ENCODE data around the gene ZNF679. TPM values are rescaled to one million over a fixed set of nuclear protein-coding genes. Genes with fewer than 3 reads are reported as not detected.

Gene ZNF679
- polyA plus RNA-seq, 3 donors, result not detected

DNA sequence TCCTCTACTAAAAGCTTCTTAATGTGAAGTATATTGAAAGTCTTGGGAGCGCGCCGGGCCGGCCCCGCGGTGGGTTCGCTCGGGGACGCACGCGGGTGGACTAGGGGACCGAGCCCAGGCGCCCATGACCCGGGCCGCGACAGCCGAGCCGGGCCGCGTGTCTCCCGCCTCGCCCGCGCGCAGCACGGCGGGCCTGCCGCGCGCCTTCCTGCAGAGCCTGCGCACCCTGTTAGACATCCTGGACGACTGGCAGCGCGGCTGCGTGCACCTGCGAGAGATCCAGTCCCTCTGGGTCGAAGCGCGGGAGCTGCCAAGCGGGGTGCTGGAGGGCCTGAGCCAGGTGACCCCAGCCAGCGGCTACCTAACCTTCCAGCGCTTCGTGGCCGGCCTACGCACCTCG lies 46.7 kb upstream of the ZNF679 start:
- no peaks in the 10 kb centered on the region for H3K27me3 ChIP-seq (ENCODE audit: control insufficient read depth in 2 of 2, insufficient read depth in 2 of 2, low read length in 2 of 2)
- intact Hi-C loops (cut with micrococcal nuclease), result loop anchor here in 1 of 2 donors (5.0 kb wide), 1 partner anchor 436 kb away; no protein-coding TSS in a partner anchor
- TF ChIP-seq, protein P1, sequence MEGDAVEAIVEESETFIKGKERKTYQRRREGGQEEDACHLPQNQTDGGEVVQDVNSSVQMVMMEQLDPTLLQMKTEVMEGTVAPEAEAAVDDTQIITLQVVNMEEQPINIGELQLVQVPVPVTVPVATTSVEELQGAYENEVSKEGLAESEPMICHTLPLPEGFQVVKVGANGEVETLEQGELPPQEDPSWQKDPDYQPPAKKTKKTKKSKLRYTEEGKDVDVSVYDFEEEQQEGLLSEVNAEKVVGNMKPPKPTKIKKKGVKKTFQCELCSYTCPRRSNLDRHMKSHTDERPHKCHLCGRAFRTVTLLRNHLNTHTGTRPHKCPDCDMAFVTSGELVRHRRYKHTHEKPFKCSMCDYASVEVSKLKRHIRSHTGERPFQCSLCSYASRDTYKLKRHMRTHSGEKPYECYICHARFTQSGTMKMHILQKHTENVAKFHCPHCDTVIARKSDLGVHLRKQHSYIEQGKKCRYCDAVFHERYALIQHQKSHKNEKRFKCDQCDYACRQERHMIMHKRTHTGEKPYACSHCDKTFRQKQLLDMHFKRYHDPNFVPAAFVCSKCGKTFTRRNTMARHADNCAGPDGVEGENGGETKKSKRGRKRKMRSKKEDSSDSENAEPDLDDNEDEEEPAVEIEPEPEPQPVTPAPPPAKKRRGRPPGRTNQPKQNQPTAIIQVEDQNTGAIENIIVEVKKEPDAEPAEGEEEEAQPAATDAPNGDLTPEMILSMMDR (IDR thresholded peaks at IDR 0.05), result no peak
- H3K4me1 ChIP-seq (ENCODE audit: control insufficient read depth in 1 of 2, insufficient read depth in 2 of 2, low read length in 2 of 2), result no peaks in the 10 kb centered on the region
- WGBS (ENCODE audit: insufficient coverage), result 35% methylated on average over 43 of the region's 46 CpGs
- Mint-ChIP-seq H3K27me3 (ENCODE audit: low read depth in 3 of 3) (peaks cover 0 to 9% (median 0%) of the 10 kb centered on the region in 3 donors), H3K4me3 (no peak overlapping the region), H3K4me1 (no peaks in the 10 kb centered on the region), H3K36me3 (no peaks in the 10 kb centered on the region), H3K27ac (no peak overlapping the region), H3K9me3 (peaks cover 11 to 37% (median 20%) of the 10 kb centered on the region in 7 donors)
- peaks cover 23 to 37% of the 10 kb centered on the region in 2 donors for H3K9me3 ChIP-seq (replicated peaks in 1 of 2; ENCODE audit: control insufficient read depth in 1 of 2, insufficient read depth in 1 of 2, low read length in 2 of 2)
- H3K79me2 ChIP-seq (ENCODE audit: insufficient read depth, low read length), result no peaks in the 10 kb centered on the region
- no peaks in the 10 kb centered on the region for H3K36me3 ChIP-seq (replicated peaks in 1 of 2; ENCODE audit: control insufficient read depth in 1 of 2, insufficient read depth in 2 of 2, low read length in 2 of 2)
- H2AFZ ChIP-seq (ENCODE audit: insufficient read depth, low read depth, low read length, poor library complexity, severe bottlenecking), result no peak overlapping the region
- H3K4me3 ChIP-seq (replicated peaks in 1 of 3; ENCODE audit: low read depth in 2 of 3, low read length in 3 of 3), result no peak overlapping the region
- no peaks in the 10 kb centered on the region for H4K20me1 ChIP-seq (ENCODE audit: insufficient read depth, low read length)
- no peak overlapping the region for H3K9ac ChIP-seq (ENCODE audit: insufficient read depth, low read length, poor library complexity, severe bottlenecking)
- H3K27ac ChIP-seq (ENCODE audit: low read depth in 1 of 2, low read length in 2 of 2), result no peak overlapping the region
- no peak for DNase-seq
- H3K4me2 ChIP-seq (replicated peaks; ENCODE audit: extremely low read depth, low read length, poor library complexity, severe bottlenecking), result no peak overlapping the region

DNA sequence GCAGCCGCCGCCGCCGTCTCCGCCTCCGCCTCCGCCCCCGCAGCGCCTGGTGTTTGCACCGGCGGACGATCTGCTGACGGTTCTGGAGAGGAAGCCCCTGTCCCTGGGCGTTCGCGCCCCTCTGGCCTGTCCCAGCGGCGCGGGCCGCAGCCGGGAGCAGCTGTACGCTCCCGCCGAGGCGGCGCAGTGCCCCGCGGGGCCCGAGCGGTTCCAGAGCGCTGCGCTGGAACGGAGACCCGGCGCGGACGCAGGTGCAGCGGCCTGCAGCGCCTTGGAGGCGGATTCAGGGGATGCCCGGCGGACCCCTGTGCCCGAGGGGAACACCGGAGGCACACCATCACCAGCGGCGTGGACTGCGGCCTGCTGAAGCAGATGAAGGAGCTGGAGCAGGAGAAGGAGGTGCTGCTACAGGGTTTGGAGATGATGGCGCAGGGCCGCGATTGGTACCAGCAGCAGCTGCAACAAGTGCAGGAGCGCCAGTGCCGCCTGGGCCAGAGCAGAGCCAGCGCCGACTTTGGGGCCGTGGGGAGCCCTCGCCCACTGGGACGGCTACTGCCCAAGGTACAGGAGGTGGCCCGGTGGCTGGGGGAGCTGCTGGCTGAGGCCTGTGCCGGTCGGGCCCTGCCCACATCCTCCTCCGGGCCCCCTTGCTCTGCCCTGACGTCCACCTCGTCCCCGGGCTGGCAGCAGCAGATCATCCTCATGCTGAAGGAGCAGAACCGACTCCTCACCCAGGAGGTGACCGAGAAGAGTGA lies 46.1 kb upstream of the ZNF679 start:
- peaks cover 23 to 37% of the 10 kb centered on the region in 2 donors for H3K9me3 ChIP-seq (replicated peaks in 1 of 2; ENCODE audit: control insufficient read depth in 1 of 2, insufficient read depth in 1 of 2, low read length in 2 of 2)
- TF ChIP-seq, protein P1 (IDR thresholded peaks at IDR 0.05), result no peak

More for the DNA sequence above, 46.1 kb upstream of the ZNF679 start:
- Mint-ChIP-seq H3K9me3 (peaks cover 11 to 38% (median 20%) of the 10 kb centered on the region in 7 donors), H3K36me3 (no peaks in the 10 kb centered on the region), H3K4me1 (no peaks in the 10 kb centered on the region), H3K4me3 (no peak overlapping the region), H3K27ac (no peak overlapping the region), H3K27me3 (ENCODE audit: low read depth in 3 of 3) (peaks cover 0 to 9% (median 0%) of the 10 kb centered on the region in 3 donors)
- WGBS (ENCODE audit: insufficient coverage), result 40% methylated on average over 66 of the region's 66 CpGs
- Histone ChIP-seq H3K27me3 (ENCODE audit: control insufficient read depth in 2 of 2, insufficient read depth in 2 of 2, low read length in 2 of 2) (no peaks in the 10 kb centered on the region), H4K20me1 (ENCODE audit: insufficient read depth, low read length) (no peaks in the 10 kb centered on the region), H3K27ac (ENCODE audit: low read depth in 1 of 2, low read length in 2 of 2) (no peak overlapping the region), H3K4me2 (replicated peaks; ENCODE audit: extremely low read depth, low read length, poor library complexity, severe bottlenecking) (no peak overlapping the region), H3K4me1 (ENCODE audit: control insufficient read depth in 1 of 2, insufficient read depth in 2 of 2, low read length in 2 of 2) (no peaks in the 10 kb centered on the region), H3K4me3 (replicated peaks in 1 of 3; ENCODE audit: low read depth in 2 of 3, low read length in 3 of 3) (no peak overlapping the region), H3K79me2 (ENCODE audit: insufficient read depth, low read length) (no peaks in the 10 kb centered on the region), H3K9ac (ENCODE audit: insufficient read depth, low read length, poor library complexity, severe bottlenecking) (no peak overlapping the region), H2AFZ (ENCODE audit: insufficient read depth, low read depth, low read length, poor library complexity, severe bottlenecking) (no peak overlapping the region), H3K36me3 (replicated peaks in 1 of 2; ENCODE audit: control insufficient read depth in 1 of 2, insufficient read depth in 2 of 2, low read length in 2 of 2) (no peaks in the 10 kb centered on the region)
- intact Hi-C loops (cut with micrococcal nuclease), result loop anchor here in 1 of 2 donors (5.0 kb wide), 1 partner anchor 435 kb away; no protein-coding TSS in a partner anchor
- DNase-seq, result no peak
